TTC549 (cell line): ENCODE data around the gene AGTRAP.

ENCODE experiments used
- FAIRE-seq: peaks from 2 replicates; lab custom pipeline; 2012; peaks lifted over from hg19 to GRCh38; lab: Jason Lieb, UNC

Gene AGTRAP

DNA sequence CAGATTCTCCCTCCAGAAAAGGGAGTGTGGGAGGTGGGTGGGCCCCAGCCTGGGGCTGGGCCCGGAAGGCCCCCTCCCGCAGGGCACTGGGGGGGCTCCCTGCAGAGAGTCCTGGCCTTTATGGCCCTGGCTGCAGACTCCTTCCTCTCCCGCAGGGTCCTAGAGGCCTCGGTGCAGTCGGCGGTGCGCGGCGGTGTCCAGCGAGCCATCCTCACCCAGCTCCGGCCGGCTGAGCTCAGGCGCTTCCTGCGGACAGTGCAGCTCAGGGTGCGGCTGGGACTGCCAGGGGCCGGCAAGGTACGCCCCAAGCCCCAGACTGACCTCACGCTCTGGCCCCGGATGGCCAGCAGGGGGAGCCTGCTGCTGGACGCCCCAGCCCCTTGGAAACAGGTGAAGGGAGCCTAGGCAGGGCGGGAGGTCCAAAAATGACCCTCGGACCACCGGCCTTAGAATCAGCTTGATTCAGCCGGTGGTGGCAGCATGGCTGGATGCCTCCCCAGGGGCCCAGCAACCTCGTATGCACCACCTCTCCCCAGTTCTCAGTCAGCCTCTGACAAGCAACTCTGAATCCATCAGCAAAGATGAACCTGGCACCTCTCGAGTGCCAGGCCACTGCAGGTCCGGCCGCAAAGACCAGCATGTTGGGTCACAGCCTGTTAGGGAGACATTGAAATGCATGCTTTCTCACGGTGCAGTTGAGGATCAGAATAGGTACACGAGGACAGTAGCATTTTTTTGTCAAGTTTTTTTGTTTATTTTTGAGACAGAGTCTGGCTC is 49.2 kb downstream of the AGTRAP start:
- no peak for FAIRE-seq

DNA sequence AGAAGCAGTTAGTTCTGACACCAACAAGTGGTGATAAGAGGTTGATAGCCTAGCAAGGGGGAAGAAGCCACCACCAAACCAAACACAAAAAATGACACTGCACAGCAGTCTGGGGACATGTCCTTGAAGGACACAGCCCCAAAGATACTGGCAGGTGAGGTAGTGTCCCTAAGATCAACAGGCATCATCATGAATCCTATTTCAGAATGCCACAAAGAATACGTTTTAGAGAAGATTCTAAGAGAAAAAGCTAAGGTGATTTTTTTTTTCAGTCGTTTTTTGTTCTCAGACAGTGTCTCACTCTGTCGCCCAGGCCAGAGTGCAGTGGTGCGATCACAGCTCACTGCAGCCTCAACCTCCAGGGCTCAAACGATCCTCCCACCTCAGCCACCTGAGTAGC is 50.2 kb downstream of the AGTRAP start:
- no peak for FAIRE-seq

DNA sequence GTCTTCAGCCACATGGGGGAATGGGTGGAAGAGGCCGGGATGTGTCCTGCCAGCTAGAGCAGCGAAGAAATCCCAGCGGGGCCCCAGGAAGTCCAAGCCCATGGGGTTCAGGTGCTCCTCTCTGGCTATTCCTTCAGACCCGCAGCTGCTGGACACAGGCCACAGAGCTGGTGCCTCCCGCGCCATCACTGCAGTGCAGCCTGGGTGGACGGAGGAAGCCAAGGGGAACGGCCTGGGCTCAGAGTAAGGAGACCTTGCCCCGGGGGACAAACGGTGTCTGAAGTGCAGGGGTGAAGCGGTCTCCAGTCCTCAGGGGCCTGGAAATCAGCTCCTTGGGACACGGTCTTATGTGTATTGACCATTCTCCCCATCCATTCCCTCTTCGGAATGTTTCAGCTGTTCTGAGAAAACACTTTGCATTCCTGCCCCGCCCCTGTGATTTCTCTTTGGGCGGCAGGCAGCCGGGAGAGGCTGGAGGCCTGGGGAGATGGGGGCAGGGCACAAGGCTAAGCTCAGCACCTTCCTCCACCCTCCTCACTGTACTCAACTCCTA is 51.4 kb downstream of the AGTRAP start:
- FAIRE-seq, result no peak

DNA sequence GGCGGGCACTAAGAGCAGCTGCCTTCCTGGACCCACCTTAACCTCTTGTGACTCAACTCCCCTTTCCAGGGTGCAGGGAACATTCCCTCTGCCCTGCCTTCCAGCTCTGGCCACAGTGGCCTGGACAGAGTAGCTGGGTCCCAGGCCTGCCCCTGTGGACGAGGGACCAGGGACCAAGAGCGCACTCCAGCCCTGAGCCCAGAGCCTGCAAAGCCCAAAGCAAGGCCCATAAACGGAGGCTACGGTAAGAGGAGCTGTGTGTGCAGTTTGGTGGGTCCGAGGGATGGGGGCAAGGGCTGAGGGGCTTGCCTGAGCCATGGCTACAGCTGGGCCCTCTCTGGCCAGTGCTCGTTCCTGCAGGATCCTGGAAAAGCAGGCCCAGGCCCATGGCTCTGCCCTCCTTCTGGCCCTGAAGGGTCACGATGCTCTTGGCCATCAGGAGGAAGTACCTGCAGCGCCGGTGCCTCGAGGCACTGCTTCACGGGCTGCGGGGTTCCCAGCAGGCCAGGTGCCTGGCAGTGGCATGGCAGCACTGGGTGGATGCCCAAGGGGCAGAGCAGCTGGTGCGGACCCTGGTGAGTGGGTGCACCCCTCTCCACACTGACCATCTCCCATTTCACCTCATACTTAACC is 52.0 kb downstream of the AGTRAP start:
- FAIRE-seq, result no peak

DNA sequence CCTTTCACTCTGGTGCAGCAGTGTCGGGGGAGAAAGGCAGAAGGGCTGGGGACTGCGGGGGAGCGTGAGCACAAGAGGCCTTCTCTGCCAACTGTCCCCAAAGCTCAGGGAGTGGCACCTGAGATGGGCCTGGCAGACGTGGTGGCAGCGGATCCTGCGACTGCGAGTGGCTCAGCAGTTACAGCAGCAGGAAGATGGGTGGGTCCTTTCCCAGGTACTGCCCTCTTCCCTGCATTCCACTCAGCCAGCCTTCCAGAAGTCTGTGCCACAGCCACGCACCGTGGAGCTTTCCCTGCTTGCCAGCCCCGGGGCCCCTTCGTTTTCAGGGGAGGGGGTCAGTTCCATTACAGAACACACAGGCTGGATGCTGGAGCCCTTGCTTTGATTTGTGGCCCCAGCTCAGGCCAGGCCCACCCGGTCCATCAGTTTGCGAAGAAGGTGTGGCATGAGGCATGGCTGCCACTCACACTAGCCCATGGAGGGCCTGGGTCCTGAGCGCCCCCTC is 52.7 kb downstream of the AGTRAP start:
- no peak for FAIRE-seq

DNA sequence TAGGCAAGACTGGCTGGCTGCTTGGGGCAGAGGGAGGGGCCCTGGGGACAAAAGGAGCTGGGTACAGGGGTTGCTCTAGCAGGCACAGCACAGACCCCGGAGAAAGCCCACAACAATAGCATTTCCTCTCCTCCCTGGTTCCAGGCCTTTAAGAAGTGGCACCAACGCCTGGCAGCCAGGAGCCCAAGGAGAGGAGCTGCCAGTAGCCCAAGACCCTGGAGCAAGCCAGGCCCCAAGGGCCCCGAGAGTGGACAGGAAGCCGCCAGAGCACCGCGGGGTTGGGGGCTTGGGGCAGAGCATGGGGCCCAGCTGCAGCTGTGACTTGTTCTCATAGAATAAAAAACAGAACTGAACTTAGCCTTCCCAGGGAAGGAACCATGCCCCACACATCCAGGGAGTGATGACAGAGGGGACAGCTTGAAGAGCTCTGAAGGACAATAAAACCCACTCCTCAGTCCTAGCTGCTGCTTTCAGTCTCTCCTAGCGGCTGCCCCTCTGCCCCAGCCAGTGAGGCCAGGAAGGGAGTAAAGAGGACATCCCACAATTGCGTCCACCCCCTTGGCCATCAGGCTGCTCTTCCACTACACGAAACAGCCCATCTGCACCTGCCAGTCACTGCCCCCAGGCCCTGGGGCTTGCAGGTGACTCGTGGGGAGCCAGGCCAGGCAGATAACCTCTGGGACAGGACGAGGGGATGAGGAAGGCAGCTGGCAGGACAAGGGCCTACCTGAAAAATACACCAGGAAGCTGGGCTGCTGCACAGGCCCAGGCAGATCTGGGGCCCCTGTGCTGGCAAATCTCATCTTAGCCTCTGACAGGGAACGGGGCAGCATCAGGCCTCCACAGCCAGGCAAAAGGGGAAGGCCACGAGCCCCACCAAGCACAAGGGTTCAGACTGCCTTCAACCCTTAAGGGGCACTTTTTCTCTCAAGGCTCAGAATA is 53.5 kb downstream of the AGTRAP start:
- no peak for FAIRE-seq

DNA sequence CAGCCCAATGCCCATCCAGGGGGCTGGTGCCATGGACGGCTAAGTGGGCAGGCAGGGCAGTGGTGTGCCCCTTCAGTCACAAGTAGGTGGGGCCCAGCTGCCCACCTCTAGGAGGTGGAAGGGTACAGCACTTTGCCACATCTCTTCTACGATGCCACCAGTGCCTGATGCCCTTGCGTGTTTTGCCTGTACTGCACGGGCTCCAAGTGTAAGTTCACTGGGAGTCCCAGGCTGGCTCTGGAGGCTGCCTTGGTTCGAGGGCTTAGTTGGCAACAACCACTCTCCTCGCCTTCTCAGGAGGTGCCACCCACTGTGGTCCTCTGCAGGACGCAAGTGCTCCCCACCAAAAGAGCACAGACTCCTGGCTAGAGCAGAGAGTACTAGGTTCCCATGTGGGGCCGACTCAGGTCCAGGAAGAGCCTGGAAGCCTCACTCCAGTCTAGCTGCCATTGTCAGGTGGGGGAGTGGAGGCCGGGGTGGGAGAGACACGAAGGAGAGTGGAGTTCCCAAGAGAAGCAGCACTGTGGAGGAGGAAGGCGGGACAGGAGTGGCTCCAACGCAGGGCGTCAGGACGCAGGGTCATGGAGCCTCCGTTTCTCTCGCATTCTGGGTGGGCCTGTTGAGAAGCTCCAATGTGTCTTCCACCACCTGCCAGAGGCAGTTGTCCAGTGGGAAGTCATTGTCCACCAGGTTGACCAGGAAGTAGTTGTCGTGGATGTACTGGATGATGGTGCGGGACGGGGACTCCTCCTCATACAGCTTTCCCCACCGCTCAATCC is 54.4 kb downstream of the AGTRAP start:
- no peak for FAIRE-seq

DNA sequence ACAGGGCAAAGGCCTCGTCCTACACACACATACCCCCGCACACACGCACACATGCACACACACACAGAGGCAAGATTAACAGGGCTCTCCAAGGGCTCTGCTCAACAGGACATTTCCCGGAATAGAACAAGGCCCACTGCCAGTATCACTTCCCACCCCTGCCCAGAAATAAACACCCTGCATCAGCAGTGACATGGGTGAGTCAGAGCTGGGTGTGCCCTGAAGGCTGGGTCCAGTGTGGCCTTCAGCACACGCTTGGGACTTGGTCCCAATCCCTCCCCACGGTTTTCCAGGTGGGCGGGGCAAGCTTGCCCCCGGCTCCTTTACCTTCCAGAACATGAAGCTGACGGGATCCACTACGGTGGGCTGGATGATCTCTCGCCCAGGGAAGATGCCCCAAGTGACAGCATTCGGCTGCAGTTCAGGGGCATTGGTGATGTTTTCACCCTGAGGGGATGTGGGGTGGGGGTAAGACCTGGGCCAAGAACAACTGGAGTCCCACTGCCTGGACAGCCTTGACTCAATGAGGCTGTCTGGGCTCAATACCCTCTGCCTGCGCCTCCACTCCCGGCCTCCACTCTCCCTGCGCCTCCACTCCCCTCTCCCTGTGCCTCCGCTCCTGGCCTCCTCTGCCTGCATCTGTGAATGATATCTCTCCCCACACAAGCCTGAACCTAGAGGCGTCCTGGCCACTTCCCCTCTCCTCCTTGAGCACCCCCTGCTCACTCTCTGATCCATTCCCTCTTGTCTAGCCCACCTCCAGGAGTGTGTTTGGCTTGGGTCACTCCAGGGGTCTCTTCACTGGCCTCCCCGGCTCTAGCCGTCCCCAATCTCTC is 55.2 kb downstream of the AGTRAP start:
- FAIRE-seq, result no peak

DNA sequence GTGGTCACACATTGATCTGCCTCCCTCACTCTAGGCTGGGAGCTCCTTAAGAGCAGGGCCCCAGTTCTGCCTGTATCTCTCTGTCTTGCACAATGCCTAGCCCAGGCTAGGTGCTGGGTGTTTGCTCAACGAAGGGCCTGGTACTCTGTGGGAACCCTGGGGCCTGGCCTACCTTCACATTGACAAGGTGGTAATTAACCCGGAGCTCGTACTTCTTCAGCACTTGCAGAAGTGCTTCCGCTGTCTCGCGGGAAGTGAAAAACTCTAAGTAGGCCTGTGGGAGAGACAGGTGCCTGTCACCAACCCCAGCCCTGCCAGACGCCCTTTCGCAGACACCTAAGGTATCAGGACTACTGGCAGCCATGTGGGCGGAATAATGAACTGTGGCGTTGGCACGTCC is 56.2 kb downstream of the AGTRAP start:
- no peak for FAIRE-seq

DNA sequence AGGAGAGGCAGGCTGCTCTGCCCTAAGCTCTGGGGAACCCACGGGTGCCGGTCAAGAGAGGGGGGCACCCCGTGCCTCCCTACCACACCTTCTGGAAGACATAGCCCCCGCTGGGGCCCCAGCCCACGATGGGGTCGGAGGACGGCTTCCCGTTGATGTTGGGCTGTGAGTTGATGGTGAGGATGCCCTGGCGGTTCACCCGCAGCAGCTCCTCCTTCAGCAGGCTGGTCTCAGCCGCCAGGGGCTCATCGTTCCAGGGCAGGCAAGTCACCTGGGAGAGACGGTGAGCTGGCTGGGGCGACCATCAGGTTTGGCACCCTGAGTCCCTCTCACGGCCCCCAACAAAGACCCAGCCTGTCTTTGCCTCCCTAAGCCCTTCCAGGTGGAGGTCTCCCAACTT is 57.9 kb downstream of the AGTRAP start:
- FAIRE-seq, result no peak

DNA sequence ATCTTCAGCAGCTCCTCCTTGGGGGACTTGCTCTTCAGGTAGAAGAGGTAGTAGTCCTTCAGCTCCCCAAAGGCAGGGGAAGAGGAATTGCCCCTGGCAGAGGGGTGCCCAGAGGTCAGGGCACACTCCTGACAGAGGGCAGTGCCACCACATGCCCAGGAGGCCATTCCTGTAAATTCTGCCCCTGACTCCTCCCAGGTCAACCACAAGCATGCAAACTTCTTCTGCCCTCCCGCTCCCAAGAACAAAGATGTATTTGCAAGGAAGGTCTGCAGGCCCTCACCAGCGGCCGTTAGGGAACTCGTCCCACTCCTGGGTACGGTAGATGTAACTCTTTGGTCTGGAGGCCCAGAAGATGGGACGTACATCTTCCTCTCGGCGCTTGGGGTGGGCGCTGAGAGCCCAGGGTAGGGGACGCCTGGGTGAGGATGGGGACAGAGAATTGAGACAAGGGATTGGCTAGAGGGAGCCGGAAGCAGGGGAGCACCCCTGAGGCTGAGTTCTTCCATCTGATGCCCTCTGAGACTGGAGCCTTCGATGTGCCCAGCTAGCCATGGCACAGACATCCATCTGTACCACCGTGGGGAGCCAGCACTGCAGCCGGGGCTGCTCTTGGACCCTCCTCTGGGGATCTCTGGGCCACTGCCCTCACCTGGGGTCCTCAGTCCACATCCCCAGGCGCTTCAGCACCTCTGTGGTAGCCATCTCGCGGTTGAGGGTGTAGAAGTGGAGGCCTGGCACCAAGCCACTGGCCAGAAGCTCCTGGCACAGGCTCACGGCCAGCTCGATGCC is 58.7 kb downstream of the AGTRAP start:
- no peak for FAIRE-seq

DNA sequence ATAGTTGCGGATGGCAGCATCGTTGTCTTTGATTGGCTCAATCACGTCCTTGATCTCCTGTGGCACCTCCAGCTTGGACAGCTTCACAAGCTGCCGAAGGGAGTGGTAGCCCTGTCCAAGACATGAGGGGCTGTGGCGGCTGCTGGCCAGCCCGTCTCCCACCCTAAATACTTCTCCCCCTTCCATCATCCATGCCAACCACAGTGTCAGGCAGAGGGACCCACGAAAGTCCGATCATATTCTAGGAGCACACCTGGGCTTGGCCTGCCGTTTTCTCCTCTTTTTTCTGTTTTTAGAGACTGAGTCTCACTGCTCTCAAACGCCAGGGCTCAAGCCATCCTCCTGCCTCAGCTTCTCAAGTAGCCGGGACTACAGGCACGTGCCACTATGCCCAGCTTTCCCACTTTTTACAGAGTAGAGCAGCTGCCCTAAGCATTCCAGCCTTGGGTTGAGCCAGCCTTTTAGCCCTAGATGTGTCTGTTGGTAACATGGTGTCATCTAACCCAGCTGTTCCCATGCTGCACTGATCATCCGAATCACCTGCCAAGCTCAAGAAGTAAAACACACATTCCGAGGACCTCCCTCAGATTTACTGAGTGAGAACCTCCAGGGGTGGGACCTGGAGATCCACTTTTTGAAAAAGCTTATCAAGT is 59.4 kb downstream of the AGTRAP start:
- FAIRE-seq, result no peak

DNA sequence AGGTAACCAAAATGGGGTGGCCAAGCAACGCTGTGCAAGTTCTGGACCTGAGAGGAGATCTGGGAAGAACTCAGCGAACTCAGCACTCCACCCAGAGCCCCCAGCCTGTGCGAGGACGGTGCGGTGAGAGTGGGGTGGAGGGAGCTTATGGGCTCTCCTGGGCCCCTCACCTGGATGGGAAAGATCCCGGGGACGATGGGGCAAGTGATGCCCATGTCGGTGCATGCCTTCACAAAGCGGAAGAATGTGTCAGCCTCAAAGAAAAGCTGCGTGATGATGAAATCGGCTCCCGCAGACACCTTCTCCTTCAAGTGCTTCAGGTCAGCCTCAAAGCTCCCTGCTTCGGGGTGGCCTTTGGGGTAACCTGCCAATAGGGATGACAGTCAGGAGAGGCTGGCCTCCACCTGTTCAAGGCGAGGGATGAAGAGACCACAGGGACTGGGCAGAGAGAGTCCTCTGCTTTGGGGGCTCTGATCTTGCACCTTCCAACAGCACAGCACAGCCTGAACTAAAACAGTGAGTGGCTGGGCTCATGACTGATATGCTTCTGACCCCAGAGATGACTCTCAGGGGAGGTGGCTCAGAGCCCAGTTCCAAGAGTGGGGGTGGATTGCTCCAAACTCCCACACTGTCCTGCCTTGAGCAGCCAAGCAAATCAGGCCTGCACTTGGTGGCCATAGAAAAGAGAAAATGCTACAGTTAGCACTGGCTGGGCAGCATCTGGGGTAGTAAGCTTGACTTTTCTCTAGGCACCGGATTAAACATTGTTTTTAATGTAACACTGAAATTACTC is 60.3 kb downstream of the AGTRAP start:
- no peak for FAIRE-seq

DNA sequence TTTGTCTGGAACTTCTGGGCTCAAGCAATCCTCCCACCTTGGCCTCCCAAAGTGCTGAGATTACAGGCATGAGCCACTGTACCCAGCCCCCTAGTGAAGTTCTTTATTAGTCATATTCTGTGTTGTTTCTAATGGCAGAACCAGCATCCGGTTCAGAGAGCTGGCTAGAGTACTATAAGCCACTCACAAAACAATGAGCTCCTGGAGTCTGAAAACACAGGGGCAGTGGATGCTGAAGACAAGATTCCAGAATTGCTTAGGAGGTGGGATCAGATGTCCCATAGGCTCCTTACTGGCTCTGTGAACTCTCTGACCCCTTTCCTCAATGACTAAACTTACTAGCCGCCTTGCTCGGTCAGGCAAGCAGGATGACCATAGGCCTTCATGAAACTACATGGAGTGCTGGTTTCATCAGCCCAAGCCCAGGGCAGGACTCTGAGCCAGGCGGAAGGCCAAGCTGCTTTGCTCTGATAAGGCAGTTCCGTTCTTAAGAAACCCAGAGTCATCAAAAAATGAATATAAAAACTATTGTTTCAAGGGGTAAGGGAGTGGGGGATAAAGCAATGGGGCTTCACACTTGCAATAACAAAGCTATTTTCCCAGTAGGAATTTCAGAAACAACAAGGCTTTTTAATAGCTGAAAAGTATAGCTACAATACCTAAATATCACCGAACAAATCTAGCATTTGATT is 61.7 kb downstream of the AGTRAP start:
- no peak for FAIRE-seq

DNA sequence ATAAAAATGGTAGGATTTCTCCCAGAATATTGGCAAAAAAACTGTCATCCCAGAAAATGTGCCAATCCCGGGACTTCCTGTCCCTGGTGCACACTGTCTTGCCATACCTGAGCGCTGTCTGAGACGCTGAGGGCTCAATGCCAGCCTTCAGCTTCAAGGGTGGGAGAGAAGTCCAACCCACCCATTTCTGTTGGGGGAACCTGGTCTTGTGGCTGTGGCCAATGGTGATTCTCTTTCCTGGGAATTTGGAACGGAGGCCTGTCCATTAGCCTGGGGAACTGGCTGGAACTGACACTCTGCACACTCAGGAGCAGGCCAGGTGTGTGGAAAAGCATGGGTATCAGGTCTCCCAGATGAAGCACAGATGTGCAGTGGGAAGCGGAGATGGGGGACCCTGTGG is 63.2 kb downstream of the AGTRAP start:
- FAIRE-seq, result no peak

DNA sequence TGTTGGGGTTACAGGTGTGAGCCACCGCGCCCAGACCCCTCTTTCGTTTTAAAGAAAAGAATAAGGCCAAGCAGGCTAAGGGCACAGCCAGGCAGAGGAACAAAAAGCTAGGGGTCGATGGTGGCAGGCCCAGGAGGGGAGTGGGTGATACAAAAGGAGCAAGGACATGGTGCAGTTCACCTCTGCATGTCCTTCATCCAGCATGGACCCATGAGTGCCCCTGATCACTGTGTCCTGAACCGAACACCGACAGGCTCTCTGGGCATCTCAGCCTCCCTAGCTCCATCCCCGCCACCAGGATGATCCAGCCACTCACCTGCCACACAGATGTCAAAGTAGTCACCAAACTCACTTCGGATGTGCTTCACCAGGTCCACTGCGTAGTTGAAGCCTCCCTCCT is 64.0 kb downstream of the AGTRAP start:
- no peak for FAIRE-seq

DNA sequence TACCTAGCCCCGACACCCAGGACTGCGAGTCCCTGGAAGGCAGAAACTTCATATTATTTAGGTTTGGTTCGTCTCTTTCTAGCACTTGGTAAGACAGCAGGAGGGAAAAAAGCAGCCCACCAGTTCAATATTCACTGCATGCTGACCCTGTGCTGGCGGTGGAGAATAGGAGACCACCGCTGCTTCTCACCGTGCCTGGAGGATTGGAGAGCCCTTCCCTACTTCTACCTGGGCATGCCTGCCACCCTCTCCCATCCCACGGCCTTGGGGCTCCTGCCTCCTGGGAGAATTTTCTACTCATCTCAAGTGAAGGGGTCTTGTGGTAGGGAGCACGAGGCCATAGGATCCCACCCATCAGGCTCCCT is 64.4 kb downstream of the AGTRAP start:
- no peak for FAIRE-seq
